IMR-90 (cell line): ENCODE measurements around the gene REV3L. TPM values are rescaled to one million over a fixed set of nuclear protein-coding genes. Genes with fewer than 3 reads are reported as not detected.
A peak's percentile ranks its signal among the peaks of the same experiment; 100 is the strongest.

Experiments used
- ATAC-seq: fragments of 200-7000 bp; cut with Tn5 transposase; 2 replicates; pipeline ENCODE4 v1.9.1; 2020; ENCODE audit warnings: low read depth, mild to moderate bottlenecking, moderate library complexity
- BruUV-seq: library from RNA; stranded (reverse); fragments of 400-500 nt; replicated peaks from 2 replicates; lab custom pipeline; 2021; lab: Mats Ljungman, UMichigan
- CTCF ChIA-PET: fragments of 300-600 bp; formaldehyde crosslinking; extraction: SDS; loops from one replicate; lab custom pipeline; 2021; ENCODE audit warnings: antibody characterized with exemption; lab: Yijun Ruan, JAX
- POLR2A ChIA-PET: fragments of 300-600 bp; sonication (Branson Sonifier 250); formaldehyde crosslinking; loops from one replicate; lab custom pipeline; 2022; ENCODE audit warnings: antibody characterized with exemption; ENCODE audit not compliant: unreplicated experiment; lab: Charles Lee
- DNase-seq: peaks from one replicate; pipeline ENCODE4 v3.0.0; 2013
- H2AFZ ChIP-seq: replicated peaks from 2 replicates; pipeline ENCODE3; 2013; ENCODE audit warnings: low read length, mild to moderate bottlenecking; ENCODE audit not compliant: poor library complexity
- H2AK5ac ChIP-seq: 2 replicates; pipeline ENCODE4 v1.6.1; 2013; ENCODE audit warnings: low read depth, low read length, inconsistent platforms
- H2AK9ac ChIP-seq: replicated peaks from 2 replicates; pipeline ENCODE3; 2013; ENCODE audit warnings: mild to moderate bottlenecking, low read depth, low read length, moderate library complexity; ENCODE audit not compliant: poor library complexity
- H2BK120ac ChIP-seq: 2 replicates; pipeline ENCODE4 v1.6.1; 2013; ENCODE audit warnings: low read depth, low read length, inconsistent platforms
- H2BK15ac ChIP-seq: 3 replicates; pipeline ENCODE4 v1.6.1; 2013; ENCODE audit warnings: low read depth, low read length, inconsistent platforms
- H2BK20ac ChIP-seq: 2 replicates; pipeline ENCODE4 v1.6.1; 2013; ENCODE audit warnings: low read depth, mild to moderate bottlenecking, inconsistent platforms, low read length, moderate library complexity
- H2BK5ac ChIP-seq: 2 replicates; pipeline ENCODE4 v1.6.1; 2013; ENCODE audit warnings: mild to moderate bottlenecking, low read depth, low read length, inconsistent platforms; ENCODE audit not compliant: poor library complexity, severe bottlenecking
- H3K14ac ChIP-seq: replicated peaks from 2 replicates; pipeline ENCODE4 v1.6.1; 2013; ENCODE audit warnings: low read depth, low read length, inconsistent platforms
- H3K18ac ChIP-seq: 2 replicates; pipeline ENCODE4 v1.6.1; 2013; ENCODE audit warnings: low read depth, low read length, control low read depth
- H3K23ac ChIP-seq: 2 replicates; pipeline ENCODE4 v1.6.1; 2013; ENCODE audit warnings: low read depth, low read length, inconsistent platforms
- H3K27ac ChIP-seq: 2 replicates; pipeline ENCODE4 v1.5.1; 2013; ENCODE audit warnings: mild to moderate bottlenecking, control low read depth, low read length; ENCODE audit not compliant: insufficient read depth
- H3K27me3 ChIP-seq: 2 replicates; pipeline ENCODE4 v1.6.1; 2013; ENCODE audit warnings: low read length; ENCODE audit not compliant: control insufficient read depth, insufficient read depth
- H3K36me3 ChIP-seq: 2 replicates; pipeline ENCODE4 v1.6.1; 2013; ENCODE audit warnings: low read length, mixed read lengths; ENCODE audit not compliant: control insufficient read depth, insufficient read depth
- H3K4ac ChIP-seq: 2 replicates; pipeline ENCODE4 v1.6.1; 2013; ENCODE audit warnings: low read depth, low read length, inconsistent platforms
- H3K4me1 ChIP-seq: 2 replicates; pipeline ENCODE4 v1.6.1; 2013; ENCODE audit warnings: low read length, mixed read lengths; ENCODE audit not compliant: control insufficient read depth, insufficient read depth
- H3K4me2 ChIP-seq: 2 replicates; pipeline ENCODE4 v1.6.1; 2013; ENCODE audit warnings: low read depth, mild to moderate bottlenecking, control low read depth, low read length, moderate library complexity
- H3K4me3 ChIP-seq: 2 replicates; pipeline ENCODE4 v1.5.1; 2013; ENCODE audit warnings: low read depth, mild to moderate bottlenecking, control low read depth, low read length, moderate library complexity; ENCODE audit not compliant: insufficient read depth
- H3K56ac ChIP-seq: 2 replicates; pipeline ENCODE4 v1.6.1; 2013; ENCODE audit warnings: low read length, inconsistent platforms; ENCODE audit not compliant: insufficient read depth; ENCODE audit errors: extremely low read depth
- H3K79me1 ChIP-seq, 2 experiments: 2 replicates each; pipeline ENCODE4 v1.6.1; 2013; ENCODE audit warnings: low read length in 2 of 2, inconsistent platforms in 1 of 2, low read depth in 1 of 2
- H3K9ac ChIP-seq: 2 replicates; pipeline ENCODE4 v1.6.1; 2013; ENCODE audit warnings: low read depth, low read length, control low read depth
- H3K9me1 ChIP-seq: 2 replicates; pipeline ENCODE4 v1.6.1; 2013; ENCODE audit warnings: low read length, inconsistent platforms; ENCODE audit not compliant: insufficient read depth
- H3K9me3 ChIP-seq: 2 replicates; pipeline ENCODE4 v1.6.1; 2013; ENCODE audit warnings: low read length; ENCODE audit not compliant: control insufficient read depth, insufficient read depth
- H4K20me1 ChIP-seq: 2 replicates; pipeline ENCODE4 v1.6.1; 2013; ENCODE audit warnings: low read length, inconsistent platforms; ENCODE audit not compliant: insufficient read depth
- H4K5ac ChIP-seq: 2 replicates; pipeline ENCODE4 v1.6.1; 2013; ENCODE audit warnings: mild to moderate bottlenecking, low read depth, low read length, control low read depth
- H4K8ac ChIP-seq, 2 experiments: 2 replicates each; pipeline ENCODE4 v1.6.1; 2013; ENCODE audit warnings: low read depth in 2 of 2, low read length in 2 of 2, control low read depth in 1 of 2, inconsistent platforms in 1 of 2
- H4K91ac ChIP-seq: 2 replicates; pipeline ENCODE4 v1.6.1; 2013; ENCODE audit warnings: low read depth, low read length, inconsistent platforms; ENCODE audit not compliant: insufficient read depth
- BHLHE40 ChIP-seq: fragments of 150-350 bp; IDR thresholded peaks from 2 replicates; pipeline ENCODE4 v1.6.1; 2016; ENCODE audit warnings: mild to moderate bottlenecking, low read depth, low read length
- CEBPB ChIP-seq: IDR thresholded peaks from 2 replicates; pipeline ENCODE4 v1.6.1; 2012; ENCODE audit warnings: low read depth, low read length, improper control_type of control experiment
- CHD1 ChIP-seq: IDR thresholded peaks from 2 replicates; pipeline ENCODE4 v1.6.1; 2012; ENCODE audit warnings: low read depth, low read length, improper control_type of control experiment
- FOS ChIP-seq: fragments of 150-350 bp; IDR thresholded peaks from 2 replicates; pipeline ENCODE4 v1.6.1; 2016; ENCODE audit warnings: low read depth, low read length
- MAFK ChIP-seq: IDR thresholded peaks from 2 replicates; pipeline ENCODE4 v1.6.1; 2012; ENCODE audit warnings: low read depth, low read length, improper control_type of control experiment
- MAZ ChIP-seq: IDR thresholded peaks from 2 replicates; pipeline ENCODE4 v1.6.1; 2012; ENCODE audit warnings: low read depth, mild to moderate bottlenecking, low read length, improper control_type of control experiment, moderate library complexity, borderline replicate concordance
- MXI1 ChIP-seq: IDR thresholded peaks from 2 replicates; pipeline ENCODE4 v1.6.1; 2012; ENCODE audit warnings: low read depth, mild to moderate bottlenecking, low read length, moderate library complexity, borderline replicate concordance
- NFE2L2 ChIP-seq: fragments of 150-350 bp; IDR thresholded peaks from 2 replicates; pipeline ENCODE4 v1.6.1; 2016; ENCODE audit warnings: low read depth, mild to moderate bottlenecking, low read length
- POLR2A ChIP-seq: IDR thresholded peaks from 2 replicates; pipeline ENCODE4 v1.6.1; 2012; ENCODE audit warnings: mild to moderate bottlenecking, low read depth, low read length
- RAD21 ChIP-seq: IDR thresholded peaks from 2 replicates; pipeline ENCODE4 v1.6.1; 2012; ENCODE audit warnings: low read length, improper control_type of control experiment
- RCOR1 ChIP-seq: IDR thresholded peaks from 2 replicates; pipeline ENCODE4 v1.6.1; 2012; ENCODE audit warnings: mild to moderate bottlenecking, low read length, improper control_type of control experiment; ENCODE audit not compliant: insufficient replicate concordance
- RFX5 ChIP-seq: IDR thresholded peaks from 2 replicates; pipeline ENCODE4 v1.8.0; 2012; ENCODE audit warnings: low read depth, mild to moderate bottlenecking, low read length, moderate library complexity
- SMC3 ChIP-seq: fragments of 150-350 bp; IDR thresholded peaks from 2 replicates; pipeline ENCODE4 v1.6.1; 2016; ENCODE audit warnings: low read depth, mild to moderate bottlenecking, antibody characterized with exemption, low read length, moderate library complexity
- dilution Hi-C: fragments of 300-500 bp; cut with HindIII; formaldehyde crosslinking; loops from one replicate; pipeline ENCODE4 v1.14.3; 2018; ENCODE audit warnings: low sequenced_read_pairs; ENCODE audit not compliant: unreplicated experiment
- in situ Hi-C: fragments of 300-500 bp; cut with MboI; formaldehyde crosslinking; loops from 3 replicates; pipeline ENCODE4 v1.14.3; 2019; ENCODE audit warnings: low sequenced_read_pairs, inconsistent platforms, mixed read lengths
- intact Hi-C: fragments of 100-400 bp; cut with micrococcal nuclease; formaldehyde crosslinking; loops from 2 replicates; pipeline ENCODE4 v1.10.0; 2022
- polyA plus RNA-seq, 3 experiments: library from polyadenylated mRNA; depleted of rRNA; stranded (reverse); fragments of >200 nt; gene quantifications; 2 replicates each; pipeline ENCODE4 v1.2.3, GENCODE V29; 2012; ENCODE audit warnings: low replicate concordance in 1 of 3
- total RNA-seq: library from RNA; depleted of rRNA; stranded (reverse); fragments of >200 nt; gene quantifications from 2 replicates; pipeline ENCODE4 v1.2.3, GENCODE V29; 2012
- TF ChIP-seq, protein P1 (sequence below): fragments of 150-350 bp; IDR thresholded peaks from 2 replicates; pipeline ENCODE4 v1.6.1; 2016; ENCODE audit warnings: low read depth, mild to moderate bottlenecking, low read length, moderate library complexity, borderline replicate concordance
- TF ChIP-seq, protein P2 (sequence below): fragments of 150-350 bp; IDR thresholded peaks from 2 replicates; pipeline ENCODE4 v1.6.1; 2017; ENCODE audit warnings: mild to moderate bottlenecking, antibody characterized with exemption, low read length, low read depth
- TF ChIP-seq, protein P3 (sequence below): conservative IDR thresholded peaks from 2 replicates; pipeline ENCODE4 v1.5.1; 2012; ENCODE audit warnings: mild to moderate bottlenecking, low read depth, low read length, improper control_type of control experiment

REV3L gene
- total and polyA plus RNA-seq, 2 of the 4 experiments (the other 2 are of a cell fraction): 7.4 to 15.4 TPM

DNA sequence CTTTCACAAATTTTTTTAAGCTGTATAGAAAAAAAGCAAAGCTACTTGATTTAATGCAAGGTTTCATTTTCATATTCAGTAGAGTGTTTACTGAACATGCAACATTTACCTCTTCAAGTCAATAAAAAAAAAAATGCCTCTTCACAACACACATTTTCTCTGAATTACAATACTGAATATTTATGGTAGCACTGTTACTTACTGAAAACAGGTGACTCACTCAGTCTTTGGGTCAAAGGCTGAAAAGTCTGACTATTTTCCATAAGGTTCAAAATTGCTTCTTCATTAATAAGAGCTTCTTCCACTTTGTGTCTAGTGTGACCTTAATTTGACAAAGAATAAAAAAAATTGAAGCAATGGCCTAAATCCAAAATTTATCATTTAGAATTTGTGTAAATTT, 101.9 kb downstream of the REV3L start:
- Histone ChIP-seq H4K8ac (no peak overlapping the region), H3K9me3 (no peaks in the 10 kb centered on the region), H3K4me2 (no peak overlapping the region), H3K23ac (no peak overlapping the region), H2AFZ (no peak overlapping the region), H2BK120ac (no peak overlapping the region), H3K56ac (no peak overlapping the region), H2BK20ac (no peak overlapping the region), H3K36me3 (peaks cover 27% of the 10 kb centered on the region), H3K9me1 (peaks cover 7% of the 10 kb centered on the region; the same call in 1 of the 2 replicates), H3K27me3 (no peaks in the 10 kb centered on the region), H3K14ac (no peak overlapping the region), H4K91ac (no peak overlapping the region), H3K4me1 (no peaks in the 10 kb centered on the region; the same call in 1 of the 2 replicates), H2BK5ac (no peak overlapping the region), H2BK15ac (no peak overlapping the region), H4K20me1 (no peaks in the 10 kb centered on the region), H3K4ac (no peak overlapping the region), H3K79me1 (peaks cover 6 to 11% of the 10 kb centered on the region in 2 experiments; a peak in 3 of 4 replicates), H4K5ac (no peak overlapping the region), H2AK9ac (no peak overlapping the region), H3K18ac (no peak overlapping the region), H3K9ac (no peak overlapping the region), H3K27ac (no peak overlapping the region), H3K4me3 (no peak overlapping the region), H2AK5ac (no peak overlapping the region)
- ChIA-PET POLR2A (no interaction called here), CTCF (no interaction called here)
- DNase-seq (peak; percentile 41), ATAC-seq (no peak)
- dilution Hi-C loops (no loop called here), in situ Hi-C loops (no loop called here), intact Hi-C loops (no loop called here)
- no peak for TF ChIP-seq NFE2L2
- no peak for TF ChIP-seq RFX5
- TF ChIP-seq MXI1: no peak
- TF ChIP-seq, protein P1, sequence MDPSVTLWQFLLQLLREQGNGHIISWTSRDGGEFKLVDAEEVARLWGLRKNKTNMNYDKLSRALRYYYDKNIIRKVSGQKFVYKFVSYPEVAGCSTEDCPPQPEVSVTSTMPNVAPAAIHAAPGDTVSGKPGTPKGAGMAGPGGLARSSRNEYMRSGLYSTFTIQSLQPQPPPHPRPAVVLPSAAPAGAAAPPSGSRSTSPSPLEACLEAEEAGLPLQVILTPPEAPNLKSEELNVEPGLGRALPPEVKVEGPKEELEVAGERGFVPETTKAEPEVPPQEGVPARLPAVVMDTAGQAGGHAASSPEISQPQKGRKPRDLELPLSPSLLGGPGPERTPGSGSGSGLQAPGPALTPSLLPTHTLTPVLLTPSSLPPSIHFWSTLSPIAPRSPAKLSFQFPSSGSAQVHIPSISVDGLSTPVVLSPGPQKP: no peak
- no peak for TF ChIP-seq CEBPB
- TF ChIP-seq POLR2A: no peak
- no peak for TF ChIP-seq MAFK
- TF ChIP-seq, protein P2, sequence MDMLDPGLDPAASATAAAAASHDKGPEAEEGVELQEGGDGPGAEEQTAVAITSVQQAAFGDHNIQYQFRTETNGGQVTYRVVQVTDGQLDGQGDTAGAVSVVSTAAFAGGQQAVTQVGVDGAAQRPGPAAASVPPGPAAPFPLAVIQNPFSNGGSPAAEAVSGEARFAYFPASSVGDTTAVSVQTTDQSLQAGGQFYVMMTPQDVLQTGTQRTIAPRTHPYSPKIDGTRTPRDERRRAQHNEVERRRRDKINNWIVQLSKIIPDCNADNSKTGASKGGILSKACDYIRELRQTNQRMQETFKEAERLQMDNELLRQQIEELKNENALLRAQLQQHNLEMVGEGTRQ: no peak
- TF ChIP-seq RAD21: no peak
- TF ChIP-seq RCOR1: no peak
- TF ChIP-seq, protein P3, sequence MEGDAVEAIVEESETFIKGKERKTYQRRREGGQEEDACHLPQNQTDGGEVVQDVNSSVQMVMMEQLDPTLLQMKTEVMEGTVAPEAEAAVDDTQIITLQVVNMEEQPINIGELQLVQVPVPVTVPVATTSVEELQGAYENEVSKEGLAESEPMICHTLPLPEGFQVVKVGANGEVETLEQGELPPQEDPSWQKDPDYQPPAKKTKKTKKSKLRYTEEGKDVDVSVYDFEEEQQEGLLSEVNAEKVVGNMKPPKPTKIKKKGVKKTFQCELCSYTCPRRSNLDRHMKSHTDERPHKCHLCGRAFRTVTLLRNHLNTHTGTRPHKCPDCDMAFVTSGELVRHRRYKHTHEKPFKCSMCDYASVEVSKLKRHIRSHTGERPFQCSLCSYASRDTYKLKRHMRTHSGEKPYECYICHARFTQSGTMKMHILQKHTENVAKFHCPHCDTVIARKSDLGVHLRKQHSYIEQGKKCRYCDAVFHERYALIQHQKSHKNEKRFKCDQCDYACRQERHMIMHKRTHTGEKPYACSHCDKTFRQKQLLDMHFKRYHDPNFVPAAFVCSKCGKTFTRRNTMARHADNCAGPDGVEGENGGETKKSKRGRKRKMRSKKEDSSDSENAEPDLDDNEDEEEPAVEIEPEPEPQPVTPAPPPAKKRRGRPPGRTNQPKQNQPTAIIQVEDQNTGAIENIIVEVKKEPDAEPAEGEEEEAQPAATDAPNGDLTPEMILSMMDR: no peak
- TF ChIP-seq BHLHE40: no peak
- TF ChIP-seq SMC3: no peak
- no peak for TF ChIP-seq MAZ
- TF ChIP-seq FOS: no peak
- TF ChIP-seq CHD1: no peak
- no TSS peak for BruUV-seq
